ENCODE results near the gene BRINP1. TPM values are rescaled to one million over a fixed set of nuclear protein-coding genes. Genes with fewer than 3 reads are reported as not detected.

BRINP1 gene
- total and polyA plus RNA-seq, 2 donors (not counting 1 experiment from before 2014, with no cell fraction given), result 0.06 to 0.33 TPM

DNA sequence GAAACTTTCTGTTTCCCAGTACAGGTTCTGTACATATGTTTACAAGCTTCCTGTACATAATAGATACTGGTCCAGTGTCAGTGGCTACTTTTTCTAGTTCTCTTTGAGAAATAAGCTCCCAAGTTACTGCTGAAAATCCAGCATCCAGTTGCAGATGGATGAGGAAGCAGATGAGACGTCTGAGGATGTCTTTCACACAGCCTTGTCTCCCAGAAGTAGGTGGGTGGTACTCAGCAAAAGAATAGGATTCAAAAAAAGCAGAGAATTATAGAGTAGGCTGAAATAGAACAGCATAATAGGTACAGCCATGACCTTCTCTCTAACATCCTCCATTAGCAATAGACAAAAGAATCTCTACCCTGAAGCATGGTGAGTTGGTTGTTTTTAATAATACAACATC is 77.7 kb downstream of the BRINP1 start:
- H3K4me1 ChIP-seq (ENCODE audit: control insufficient read depth, extremely low read depth, insufficient read depth, low read length), result no peaks in the 10 kb centered on the region
- no peak overlapping the region for H3K27ac ChIP-seq (ENCODE audit: insufficient read depth, low read length)
- no peak overlapping the region for H3K4me3 ChIP-seq (replicated peaks in 1 of 4; ENCODE audit: control extremely low read depth in 1 of 4, insufficient read depth in 1 of 4, low read depth in 3 of 4, low read length in 4 of 4)
- no peaks in the 10 kb centered on the region for H3K9me3 ChIP-seq (ENCODE audit: control insufficient read depth, insufficient read depth, low read depth, low read length)
- no peak overlapping the region for H3K9ac ChIP-seq (ENCODE audit: insufficient read depth, low read length)
- H3K79me2 ChIP-seq (ENCODE audit: control insufficient read depth, insufficient read depth, low read length), result no peaks in the 10 kb centered on the region
- no peak for DNase-seq (ENCODE audit: low read depth in 2 of 2)
- TF ChIP-seq EZH2 (IDR thresholded peaks at IDR 0.05; ENCODE audit: low read length, missing control alignments), result no peak
- TF ChIP-seq, protein P1, sequence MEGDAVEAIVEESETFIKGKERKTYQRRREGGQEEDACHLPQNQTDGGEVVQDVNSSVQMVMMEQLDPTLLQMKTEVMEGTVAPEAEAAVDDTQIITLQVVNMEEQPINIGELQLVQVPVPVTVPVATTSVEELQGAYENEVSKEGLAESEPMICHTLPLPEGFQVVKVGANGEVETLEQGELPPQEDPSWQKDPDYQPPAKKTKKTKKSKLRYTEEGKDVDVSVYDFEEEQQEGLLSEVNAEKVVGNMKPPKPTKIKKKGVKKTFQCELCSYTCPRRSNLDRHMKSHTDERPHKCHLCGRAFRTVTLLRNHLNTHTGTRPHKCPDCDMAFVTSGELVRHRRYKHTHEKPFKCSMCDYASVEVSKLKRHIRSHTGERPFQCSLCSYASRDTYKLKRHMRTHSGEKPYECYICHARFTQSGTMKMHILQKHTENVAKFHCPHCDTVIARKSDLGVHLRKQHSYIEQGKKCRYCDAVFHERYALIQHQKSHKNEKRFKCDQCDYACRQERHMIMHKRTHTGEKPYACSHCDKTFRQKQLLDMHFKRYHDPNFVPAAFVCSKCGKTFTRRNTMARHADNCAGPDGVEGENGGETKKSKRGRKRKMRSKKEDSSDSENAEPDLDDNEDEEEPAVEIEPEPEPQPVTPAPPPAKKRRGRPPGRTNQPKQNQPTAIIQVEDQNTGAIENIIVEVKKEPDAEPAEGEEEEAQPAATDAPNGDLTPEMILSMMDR (conservative IDR thresholded peaks at IDR 0.05 in 1 of 2, IDR thresholded peaks at IDR 0.05 in 1 of 2; ENCODE audit: low read depth in 1 of 2, low read length in 2 of 2), result no peak
- no peaks in the 10 kb centered on the region for H3K27me3 ChIP-seq (ENCODE audit: control insufficient read depth, insufficient read depth, low read length)
- no peaks in the 10 kb centered on the region for H3K36me3 ChIP-seq (ENCODE audit: control insufficient read depth, insufficient read depth, low read length)
- H2AFZ ChIP-seq (ENCODE audit: low read length), result no peak overlapping the region
- no peak overlapping the region for H3K4me2 ChIP-seq (ENCODE audit: extremely low read depth, insufficient read depth, low read length)
- no peaks in the 10 kb centered on the region for H4K20me1 ChIP-seq (ENCODE audit: control insufficient read depth, extremely low read depth, insufficient read depth, low read length)

- Histone ChIP-seq H3K27me3 (ENCODE audit: control insufficient read depth, insufficient read depth, low read length) (no peaks in the 10 kb centered on the region), H3K9ac (ENCODE audit: insufficient read depth, low read length) (no peak overlapping the region), H3K27ac (ENCODE audit: insufficient read depth, low read length) (no peak overlapping the region), H3K9me3 (ENCODE audit: control insufficient read depth, insufficient read depth, low read depth, low read length) (no peaks in the 10 kb centered on the region), H4K20me1 (ENCODE audit: control insufficient read depth, extremely low read depth, insufficient read depth, low read length) (no peaks in the 10 kb centered on the region), H3K4me1 (ENCODE audit: control insufficient read depth, extremely low read depth, insufficient read depth, low read length) (no peaks in the 10 kb centered on the region), H3K4me2 (ENCODE audit: extremely low read depth, insufficient read depth, low read length) (no peak overlapping the region), H2AFZ (ENCODE audit: low read length) (no peak overlapping the region), H3K36me3 (ENCODE audit: control insufficient read depth, insufficient read depth, low read length) (no peaks in the 10 kb centered on the region), H3K4me3 (replicated peaks in 1 of 4; ENCODE audit: control extremely low read depth in 1 of 4, insufficient read depth in 1 of 4, low read depth in 3 of 4, low read length in 4 of 4) (no peak overlapping the region), H3K79me2 (ENCODE audit: control insufficient read depth, insufficient read depth, low read length) (no peaks in the 10 kb centered on the region)
- TF ChIP-seq EZH2 (IDR thresholded peaks at IDR 0.05; ENCODE audit: low read length, missing control alignments), result no peak
- TF ChIP-seq, protein P1 (conservative IDR thresholded peaks at IDR 0.05 in 1 of 2, IDR thresholded peaks at IDR 0.05 in 1 of 2; ENCODE audit: low read depth in 1 of 2, low read length in 2 of 2), result peak; percentile 10 to 60
- peak in 1 of 2 donors; percentile 56 for DNase-seq (ENCODE audit: low read depth in 2 of 2)
These were observed 79.3 kb downstream of the BRINP1 start for GRCh38 chr9:119289740-119290433.

DNA sequence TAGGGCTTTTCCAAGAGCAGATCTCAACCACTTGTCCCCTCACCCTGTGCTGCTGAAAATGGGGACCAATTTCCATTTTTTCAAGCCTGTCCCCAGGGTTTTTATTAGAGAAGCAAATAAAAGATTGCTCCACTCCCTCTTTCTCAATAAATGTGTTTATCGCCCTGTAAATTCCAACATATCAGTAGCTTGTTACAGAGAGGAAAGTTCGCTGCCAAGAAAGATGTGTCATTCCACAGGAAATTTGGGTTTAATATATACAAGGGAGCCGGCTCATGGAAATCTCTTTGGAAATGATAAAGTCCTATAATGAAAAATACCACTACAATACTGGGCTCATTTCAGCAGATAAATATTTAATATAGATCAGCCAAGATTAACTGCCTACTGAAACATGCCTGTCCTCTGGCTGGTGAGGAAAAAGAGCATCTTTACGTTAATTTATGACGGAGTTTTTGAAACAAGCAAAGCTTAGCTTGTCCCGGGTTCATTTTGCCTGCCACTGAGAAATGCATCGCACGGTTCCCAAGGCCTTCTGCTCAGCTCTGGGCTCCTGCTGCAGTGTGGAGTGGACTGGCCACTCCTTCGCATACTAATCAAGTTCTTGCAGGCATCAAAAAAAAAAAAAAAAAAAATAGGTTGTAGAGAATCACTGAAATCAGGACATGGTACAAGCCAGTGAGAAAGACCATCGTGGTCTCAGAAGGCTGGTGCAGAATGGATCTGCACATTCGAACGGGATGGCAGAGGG is 84.5 kb downstream of the BRINP1 start:
- Histone ChIP-seq H3K4me2 (ENCODE audit: extremely low read depth, insufficient read depth, low read length) (no peak overlapping the region), H3K4me3 (replicated peaks in 1 of 4; ENCODE audit: control extremely low read depth in 1 of 4, insufficient read depth in 1 of 4, low read depth in 3 of 4, low read length in 4 of 4) (no peak overlapping the region), H3K4me1 (ENCODE audit: control insufficient read depth, extremely low read depth, insufficient read depth, low read length) (no peaks in the 10 kb centered on the region), H4K20me1 (ENCODE audit: control insufficient read depth, extremely low read depth, insufficient read depth, low read length) (no peaks in the 10 kb centered on the region), H3K27ac (ENCODE audit: insufficient read depth, low read length) (no peak overlapping the region), H2AFZ (ENCODE audit: low read length) (no peak overlapping the region), H3K79me2 (ENCODE audit: control insufficient read depth, insufficient read depth, low read length) (no peaks in the 10 kb centered on the region), H3K36me3 (ENCODE audit: control insufficient read depth, insufficient read depth, low read length) (no peaks in the 10 kb centered on the region), H3K27me3 (ENCODE audit: control insufficient read depth, insufficient read depth, low read length) (no peaks in the 10 kb centered on the region), H3K9me3 (ENCODE audit: control insufficient read depth, insufficient read depth, low read depth, low read length) (no peaks in the 10 kb centered on the region), H3K9ac (ENCODE audit: insufficient read depth, low read length) (no peak overlapping the region)
- TF ChIP-seq, protein P1 (conservative IDR thresholded peaks at IDR 0.05 in 1 of 2, IDR thresholded peaks at IDR 0.05 in 1 of 2; ENCODE audit: low read depth in 1 of 2, low read length in 2 of 2), result no peak
- no peak for TF ChIP-seq EZH2 (IDR thresholded peaks at IDR 0.05; ENCODE audit: low read length, missing control alignments)
- DNase-seq (ENCODE audit: low read depth in 2 of 2), result peak in 1 of 2 donors; percentile 78

Data from fibroblast of lung (primary cell).